ENCODE results near the gene CAMK1D. TPM values are rescaled to one million over a fixed set of nuclear protein-coding genes. Genes with fewer than 3 reads are reported as not detected.

CAMK1D gene
- total and polyA plus RNA-seq, 9 donors, result 1.8 to 11.7 (median 5.5) TPM

DNA sequence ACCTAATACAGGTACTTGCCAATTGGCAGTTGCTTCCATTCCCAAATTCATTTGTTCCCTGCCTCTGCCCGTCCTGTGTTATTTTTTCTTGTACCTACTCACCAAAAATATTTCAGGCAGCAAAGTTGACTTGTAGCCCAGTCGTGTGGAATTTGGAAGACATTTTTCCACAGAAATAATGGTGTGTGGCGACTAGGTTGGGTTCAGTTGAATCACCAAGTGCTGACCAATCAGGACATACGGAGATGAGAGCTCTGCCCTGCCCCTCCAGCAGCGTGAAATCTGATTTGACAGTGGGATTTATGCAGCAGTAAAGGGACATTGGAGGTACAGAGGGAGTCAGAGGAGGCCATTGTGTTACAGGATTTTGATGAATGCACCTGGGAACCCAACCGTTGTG is 435.3 kb downstream of the CAMK1D start:
- Histone ChIP-seq H3K27me3 (no peaks in the 10 kb centered on the region), H3K4me3 (no peak overlapping the region), H3K36me3 (no peaks in the 10 kb centered on the region), H3K27ac (no peak overlapping the region), H3K4me1 (ENCODE audit: insufficient read depth) (peaks cover 2% of the 10 kb centered on the region), H3K9me3 (no peaks in the 10 kb centered on the region)
- intact Hi-C loops (cut with DNase I), result loop anchor here in 3 of 4 donors (5.0 to 10.0 kb wide), 2 partner anchors 118 to 120 kb away; no protein-coding TSS in a partner anchor
- TF ChIP-seq POLR2A (IDR thresholded peaks at IDR 0.05), result no peak
- TF ChIP-seq EP300 (IDR thresholded peaks at IDR 0.05), result no peak
- TF ChIP-seq, protein P1, sequence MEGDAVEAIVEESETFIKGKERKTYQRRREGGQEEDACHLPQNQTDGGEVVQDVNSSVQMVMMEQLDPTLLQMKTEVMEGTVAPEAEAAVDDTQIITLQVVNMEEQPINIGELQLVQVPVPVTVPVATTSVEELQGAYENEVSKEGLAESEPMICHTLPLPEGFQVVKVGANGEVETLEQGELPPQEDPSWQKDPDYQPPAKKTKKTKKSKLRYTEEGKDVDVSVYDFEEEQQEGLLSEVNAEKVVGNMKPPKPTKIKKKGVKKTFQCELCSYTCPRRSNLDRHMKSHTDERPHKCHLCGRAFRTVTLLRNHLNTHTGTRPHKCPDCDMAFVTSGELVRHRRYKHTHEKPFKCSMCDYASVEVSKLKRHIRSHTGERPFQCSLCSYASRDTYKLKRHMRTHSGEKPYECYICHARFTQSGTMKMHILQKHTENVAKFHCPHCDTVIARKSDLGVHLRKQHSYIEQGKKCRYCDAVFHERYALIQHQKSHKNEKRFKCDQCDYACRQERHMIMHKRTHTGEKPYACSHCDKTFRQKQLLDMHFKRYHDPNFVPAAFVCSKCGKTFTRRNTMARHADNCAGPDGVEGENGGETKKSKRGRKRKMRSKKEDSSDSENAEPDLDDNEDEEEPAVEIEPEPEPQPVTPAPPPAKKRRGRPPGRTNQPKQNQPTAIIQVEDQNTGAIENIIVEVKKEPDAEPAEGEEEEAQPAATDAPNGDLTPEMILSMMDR (IDR thresholded peaks at IDR 0.05), result no peak
- DNase-seq, result no peak
- WGBS, 3 donors, result 84 to 90% (median 86%) methylated on average over 6 of the region's 6 CpGs

- H3K27me3 ChIP-seq, result no peaks in the 10 kb centered on the region
- no peaks in the 10 kb centered on the region for H3K36me3 ChIP-seq
- 83 to 90% (median 88%) methylated on average over 12 of the region's 12 CpGs for WGBS, 3 donors
- intact Hi-C loops (cut with DNase I), result loop anchor here in 2 of 4 donors (10.0 kb wide), 1 partner anchor 119 kb away; no protein-coding TSS in a partner anchor
- H3K4me3 ChIP-seq, result no peak overlapping the region
- TF ChIP-seq POLR2A (IDR thresholded peaks at IDR 0.05), result no peak
- TF ChIP-seq, protein P1 (IDR thresholded peaks at IDR 0.05), result no peak
- no peak for TF ChIP-seq EP300 (IDR thresholded peaks at IDR 0.05)
- peaks cover 2% of the 10 kb centered on the region for H3K4me1 ChIP-seq (ENCODE audit: insufficient read depth)
- H3K27ac ChIP-seq, result no peak overlapping the region
- no peaks in the 10 kb centered on the region for H3K9me3 ChIP-seq
- DNase-seq, result no peak
These were observed 436.1 kb downstream of the CAMK1D start for GRCh38 chr10:12785415-12785831.

DNA sequence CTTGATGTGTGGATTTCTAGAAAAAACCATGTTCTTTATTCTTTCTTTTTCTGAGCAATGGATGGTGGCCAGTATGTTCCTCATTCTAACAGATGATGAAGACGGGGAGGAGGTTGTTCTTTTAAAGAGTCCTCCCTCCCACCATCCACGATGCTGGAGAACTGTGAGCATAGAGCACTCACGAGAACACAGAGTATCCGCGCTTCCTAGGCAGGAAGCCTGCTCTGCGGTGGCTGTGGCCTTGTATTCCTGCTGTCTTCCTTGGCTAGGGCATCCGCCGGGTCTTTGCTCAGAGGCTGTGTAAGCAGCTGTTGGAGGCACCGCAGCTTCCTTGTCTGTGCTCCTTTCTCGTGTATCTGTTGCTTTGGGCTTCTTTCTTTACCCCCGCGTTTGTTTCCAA is 437.9 kb downstream of the CAMK1D start:
- no peak for DNase-seq
- intact Hi-C loops (cut with DNase I), result loop anchor here in 2 of 4 donors (10.0 kb wide), 1 partner anchor 118 kb away; no protein-coding TSS in a partner anchor
- peaks cover 2% of the 10 kb centered on the region for H3K4me1 ChIP-seq (ENCODE audit: insufficient read depth)

GRCh38 chr10:12788277-12788676 is 438.9 kb downstream of the CAMK1D start:
- TF ChIP-seq, protein P1 (IDR thresholded peaks at IDR 0.05), result no peak
- TF ChIP-seq EP300 (IDR thresholded peaks at IDR 0.05) (no peak), POLR2A (IDR thresholded peaks at IDR 0.05) (no peak)
- H3K27ac ChIP-seq, result no peak overlapping the region
- H3K4me3 ChIP-seq, result no peak overlapping the region
- no peaks in the 10 kb centered on the region for H3K36me3 ChIP-seq
- WGBS, 3 donors, result 84 to 87% (median 86%) methylated on average over 10 of the region's 10 CpGs
- no peaks in the 10 kb centered on the region for H3K27me3 ChIP-seq
- no peaks in the 10 kb centered on the region for H3K9me3 ChIP-seq
- H3K4me1 ChIP-seq (ENCODE audit: insufficient read depth), result peaks cover under 1% of the 10 kb centered on the region
- DNase-seq, result no peak
- intact Hi-C loops (cut with DNase I), result loop anchor here in 2 of 4 donors (10.0 kb wide), 1 partner anchor 117 kb away; no protein-coding TSS in a partner anchor

More for the DNA sequence above, 437.9 kb downstream of the CAMK1D start:
- 38 to 63% (median 54%) methylated on average over 12 of the region's 12 CpGs for WGBS, 3 donors
- H3K9me3 ChIP-seq, result no peaks in the 10 kb centered on the region
- H3K36me3 ChIP-seq, result no peaks in the 10 kb centered on the region
- H3K27me3 ChIP-seq, result no peaks in the 10 kb centered on the region
- TF ChIP-seq POLR2A (IDR thresholded peaks at IDR 0.05), result no peak
- TF ChIP-seq EP300 (IDR thresholded peaks at IDR 0.05), result no peak
- TF ChIP-seq, protein P1 (IDR thresholded peaks at IDR 0.05), result no peak
- H3K27ac ChIP-seq, result no peak overlapping the region
- H3K4me3 ChIP-seq, result no peak overlapping the region
